ENCODE measurements around the gene HSH2D.

The HSH2D gene

DNA sequence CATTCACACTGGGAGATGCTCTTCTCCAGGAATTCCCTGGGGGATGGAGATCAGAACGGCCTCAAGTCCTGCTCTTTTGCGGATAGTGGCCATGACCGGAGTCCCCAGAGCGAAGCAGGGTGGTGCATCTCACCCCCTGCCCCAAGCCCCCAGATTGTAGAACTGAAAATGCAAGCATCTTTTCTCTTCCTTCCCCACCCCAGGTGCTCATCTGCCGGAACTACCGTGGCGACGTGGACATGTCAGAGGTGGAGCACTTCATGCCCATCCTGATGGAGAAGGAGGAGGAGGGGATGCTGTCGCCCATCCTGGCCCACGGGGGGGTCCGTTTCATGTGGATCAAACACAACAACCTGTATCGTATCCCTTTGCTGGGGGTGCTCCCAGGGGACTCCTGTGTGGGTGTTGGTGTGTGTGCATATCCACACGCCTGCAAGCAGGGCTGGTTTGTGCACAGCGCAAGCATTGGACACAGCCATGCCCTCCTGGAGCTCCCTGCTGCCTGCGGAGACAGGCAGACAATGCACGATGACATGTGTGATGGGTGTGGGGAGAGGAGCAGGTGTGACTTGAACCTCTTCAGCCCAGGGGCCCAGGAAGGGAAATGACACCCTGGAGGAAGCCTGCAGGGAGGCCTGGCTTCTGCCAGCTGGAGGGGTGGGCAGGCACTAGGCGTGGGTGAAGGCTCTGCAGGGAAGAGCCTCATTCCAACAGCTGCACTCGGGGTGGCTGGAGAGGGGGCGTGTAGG, 59.9 kb downstream of the HSH2D start:
- TF ChIP-seq TAF1 (IDR thresholded peaks at IDR 0.05; ENCODE audit: borderline replicate concordance, insufficient read depth, low read length) (no peak), POLR2AphosphoS5 (IDR thresholded peaks at IDR 0.05; ENCODE audit: low read depth, low read length) (no peak), FOXP2 (optimal IDR thresholded peaks at IDR 0.05; ENCODE audit: borderline replicate concordance, extremely low read depth, extremely low read length, insufficient read depth) (no peak)
- TF ChIP-seq, protein P1, sequence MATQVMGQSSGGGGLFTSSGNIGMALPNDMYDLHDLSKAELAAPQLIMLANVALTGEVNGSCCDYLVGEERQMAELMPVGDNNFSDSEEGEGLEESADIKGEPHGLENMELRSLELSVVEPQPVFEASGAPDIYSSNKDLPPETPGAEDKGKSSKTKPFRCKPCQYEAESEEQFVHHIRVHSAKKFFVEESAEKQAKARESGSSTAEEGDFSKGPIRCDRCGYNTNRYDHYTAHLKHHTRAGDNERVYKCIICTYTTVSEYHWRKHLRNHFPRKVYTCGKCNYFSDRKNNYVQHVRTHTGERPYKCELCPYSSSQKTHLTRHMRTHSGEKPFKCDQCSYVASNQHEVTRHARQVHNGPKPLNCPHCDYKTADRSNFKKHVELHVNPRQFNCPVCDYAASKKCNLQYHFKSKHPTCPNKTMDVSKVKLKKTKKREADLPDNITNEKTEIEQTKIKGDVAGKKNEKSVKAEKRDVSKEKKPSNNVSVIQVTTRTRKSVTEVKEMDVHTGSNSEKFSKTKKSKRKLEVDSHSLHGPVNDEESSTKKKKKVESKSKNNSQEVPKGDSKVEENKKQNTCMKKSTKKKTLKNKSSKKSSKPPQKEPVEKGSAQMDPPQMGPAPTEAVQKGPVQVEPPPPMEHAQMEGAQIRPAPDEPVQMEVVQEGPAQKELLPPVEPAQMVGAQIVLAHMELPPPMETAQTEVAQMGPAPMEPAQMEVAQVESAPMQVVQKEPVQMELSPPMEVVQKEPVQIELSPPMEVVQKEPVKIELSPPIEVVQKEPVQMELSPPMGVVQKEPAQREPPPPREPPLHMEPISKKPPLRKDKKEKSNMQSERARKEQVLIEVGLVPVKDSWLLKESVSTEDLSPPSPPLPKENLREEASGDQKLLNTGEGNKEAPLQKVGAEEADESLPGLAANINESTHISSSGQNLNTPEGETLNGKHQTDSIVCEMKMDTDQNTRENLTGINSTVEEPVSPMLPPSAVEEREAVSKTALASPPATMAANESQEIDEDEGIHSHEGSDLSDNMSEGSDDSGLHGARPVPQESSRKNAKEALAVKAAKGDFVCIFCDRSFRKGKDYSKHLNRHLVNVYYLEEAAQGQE (IDR thresholded peaks at IDR 0.05; ENCODE audit: insufficient read depth in 1 of 2, low read depth in 2 of 2, low read length in 2 of 2), result no peak

DNA sequence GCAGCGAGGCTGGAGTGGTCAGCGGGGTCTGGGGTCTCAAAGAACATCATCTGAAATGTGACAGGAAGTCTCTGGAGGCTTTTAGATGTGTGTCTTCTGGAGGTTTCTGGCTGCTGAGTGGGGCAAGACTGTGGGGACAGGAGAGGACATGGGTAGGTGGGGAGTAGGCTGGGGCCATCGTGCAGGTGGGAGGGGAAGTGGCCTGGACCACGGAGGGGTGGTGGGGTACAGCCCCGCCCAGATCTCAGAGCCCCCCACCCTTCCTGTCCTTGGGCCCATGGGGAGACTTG, 60.5 kb downstream of the HSH2D start:
- TF ChIP-seq SIN3A (IDR thresholded peaks at IDR 0.05; ENCODE audit: borderline replicate concordance, insufficient read depth, low read length) (no peak), FOXP2 (optimal IDR thresholded peaks at IDR 0.05; ENCODE audit: borderline replicate concordance, extremely low read depth, extremely low read length, insufficient read depth) (no peak), POLR2AphosphoS5 (IDR thresholded peaks at IDR 0.05; ENCODE audit: low read depth, low read length) (no peak), TAF1 (IDR thresholded peaks at IDR 0.05; ENCODE audit: borderline replicate concordance, insufficient read depth, low read length) (no peak)
- TF ChIP-seq, protein P1 (IDR thresholded peaks at IDR 0.05; ENCODE audit: insufficient read depth in 1 of 2, low read depth in 2 of 2, low read length in 2 of 2), result no peak

DNA sequence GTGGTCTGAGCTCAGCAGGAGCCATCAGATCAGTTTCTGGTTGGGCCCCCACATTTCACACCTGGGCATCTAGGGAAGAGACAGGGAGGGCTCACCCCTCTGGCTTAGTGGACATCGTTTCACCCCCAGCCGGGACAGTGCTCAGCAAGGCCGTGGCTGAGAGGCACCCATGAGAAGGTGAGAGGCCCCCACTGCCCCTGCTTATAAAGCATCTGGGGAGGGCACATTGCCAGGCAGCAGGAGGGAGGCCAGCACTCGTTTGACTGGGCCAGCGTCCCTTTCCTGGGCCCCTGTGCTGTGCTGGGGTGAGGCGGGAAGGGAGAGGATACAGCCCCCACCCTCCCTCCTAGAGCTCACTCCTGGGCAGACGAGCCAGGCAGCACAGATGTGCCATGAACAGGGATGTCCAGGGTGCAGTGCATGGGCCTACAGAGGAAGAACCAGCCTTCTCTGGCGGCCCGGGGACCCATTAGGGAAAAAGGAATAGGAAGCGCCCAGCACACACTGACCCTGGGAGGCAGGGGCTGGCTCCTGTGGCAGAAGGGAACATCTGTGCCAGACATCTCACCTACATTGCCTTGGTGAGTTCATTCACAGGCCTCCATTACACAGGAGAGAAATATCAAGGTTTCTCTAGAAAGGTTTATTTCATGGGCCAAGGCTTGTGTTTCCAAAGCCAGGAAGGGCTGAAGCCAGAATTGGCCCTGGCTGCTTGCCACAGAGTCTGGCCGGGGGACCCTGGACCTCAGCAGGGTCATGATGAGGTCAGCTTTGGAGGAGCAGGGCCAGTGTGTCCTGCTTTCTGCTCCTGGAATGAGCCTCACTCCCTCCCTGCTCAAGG, 61.9 kb downstream of the HSH2D start:
- TF ChIP-seq, protein P1 (IDR thresholded peaks at IDR 0.05; ENCODE audit: insufficient read depth in 1 of 2, low read depth in 2 of 2, low read length in 2 of 2), result no peak

DNA sequence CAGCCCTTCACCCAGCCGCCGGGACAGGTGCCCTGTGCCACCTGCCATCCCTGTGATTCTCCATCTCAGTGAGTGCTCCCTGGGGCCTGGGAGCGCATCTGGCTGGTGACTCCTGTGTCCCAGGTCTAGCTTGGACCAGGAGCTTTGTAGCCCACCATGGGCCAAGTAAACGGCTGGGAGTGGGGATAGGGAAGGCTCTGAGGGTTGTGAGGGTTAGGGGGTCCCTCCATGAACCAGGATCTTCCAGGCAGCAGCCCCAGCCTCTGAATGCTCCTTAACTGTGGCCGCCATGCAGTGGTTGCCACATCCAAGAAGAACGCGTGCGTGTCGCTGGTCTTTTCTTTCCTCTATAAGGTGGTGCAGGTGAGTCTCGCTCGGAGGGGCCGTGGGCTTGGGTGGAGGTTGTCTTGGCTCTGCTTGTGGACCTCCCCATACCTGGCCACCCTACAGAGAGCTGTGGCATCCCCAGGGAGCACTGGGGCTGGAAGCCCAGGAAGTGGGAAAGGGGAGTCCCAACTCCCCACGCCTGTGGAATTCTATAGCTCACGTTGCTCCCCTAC, 62.6 kb downstream of the HSH2D start:
- no peak for TF ChIP-seq FOXP2 (optimal IDR thresholded peaks at IDR 0.05; ENCODE audit: borderline replicate concordance, extremely low read depth, extremely low read length, insufficient read depth)
- TF ChIP-seq, protein P1 (IDR thresholded peaks at IDR 0.05; ENCODE audit: insufficient read depth in 1 of 2, low read depth in 2 of 2, low read length in 2 of 2), result no peak
- TF ChIP-seq TAF1 (IDR thresholded peaks at IDR 0.05; ENCODE audit: borderline replicate concordance, insufficient read depth, low read length), result no peak
- TF ChIP-seq POLR2AphosphoS5 (IDR thresholded peaks at IDR 0.05; ENCODE audit: low read depth, low read length), result no peak
- TF ChIP-seq SIN3A (IDR thresholded peaks at IDR 0.05; ENCODE audit: borderline replicate concordance, insufficient read depth, low read length), result no peak
